GM10266 (cell line): ENCODE measurements around the gene SH3TC2.

ENCODE experiments used
- DNase-seq: peaks from one replicate; pipeline ENCODE4 v3.0.0; 2012; ENCODE audit errors: extremely low spot score
- TF ChIP-seq, protein P1 (sequence below): IDR thresholded peaks from 2 replicates; pipeline ENCODE4 v1.5.1; 2012; ENCODE audit warnings: mild to moderate bottlenecking, low read depth; ENCODE audit not compliant: control insufficient read depth, insufficient read depth; ENCODE audit errors: missing control alignments

The SH3TC2 gene

DNA sequence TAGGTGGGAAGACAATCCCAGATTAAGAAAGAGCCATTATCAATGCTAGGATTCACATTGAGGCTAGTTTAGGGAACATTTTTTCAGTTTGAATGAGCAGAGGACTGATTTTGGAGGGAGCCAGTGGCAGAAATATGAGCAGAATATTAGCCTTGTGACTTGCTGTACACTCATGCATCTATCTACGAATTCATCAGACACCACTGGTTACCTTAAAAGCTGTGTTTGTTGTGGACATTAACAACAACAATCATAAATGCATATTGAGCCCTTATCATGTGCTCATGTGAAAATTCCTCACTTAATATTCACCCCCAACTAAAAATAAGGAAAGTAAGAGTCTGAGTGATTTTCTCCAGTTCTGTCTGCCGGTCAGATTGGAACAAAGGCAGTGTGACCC is 9.9 kb upstream of the SH3TC2 start:
- TF ChIP-seq, protein P1, sequence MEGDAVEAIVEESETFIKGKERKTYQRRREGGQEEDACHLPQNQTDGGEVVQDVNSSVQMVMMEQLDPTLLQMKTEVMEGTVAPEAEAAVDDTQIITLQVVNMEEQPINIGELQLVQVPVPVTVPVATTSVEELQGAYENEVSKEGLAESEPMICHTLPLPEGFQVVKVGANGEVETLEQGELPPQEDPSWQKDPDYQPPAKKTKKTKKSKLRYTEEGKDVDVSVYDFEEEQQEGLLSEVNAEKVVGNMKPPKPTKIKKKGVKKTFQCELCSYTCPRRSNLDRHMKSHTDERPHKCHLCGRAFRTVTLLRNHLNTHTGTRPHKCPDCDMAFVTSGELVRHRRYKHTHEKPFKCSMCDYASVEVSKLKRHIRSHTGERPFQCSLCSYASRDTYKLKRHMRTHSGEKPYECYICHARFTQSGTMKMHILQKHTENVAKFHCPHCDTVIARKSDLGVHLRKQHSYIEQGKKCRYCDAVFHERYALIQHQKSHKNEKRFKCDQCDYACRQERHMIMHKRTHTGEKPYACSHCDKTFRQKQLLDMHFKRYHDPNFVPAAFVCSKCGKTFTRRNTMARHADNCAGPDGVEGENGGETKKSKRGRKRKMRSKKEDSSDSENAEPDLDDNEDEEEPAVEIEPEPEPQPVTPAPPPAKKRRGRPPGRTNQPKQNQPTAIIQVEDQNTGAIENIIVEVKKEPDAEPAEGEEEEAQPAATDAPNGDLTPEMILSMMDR: no peak
- no peak for DNase-seq

DNA sequence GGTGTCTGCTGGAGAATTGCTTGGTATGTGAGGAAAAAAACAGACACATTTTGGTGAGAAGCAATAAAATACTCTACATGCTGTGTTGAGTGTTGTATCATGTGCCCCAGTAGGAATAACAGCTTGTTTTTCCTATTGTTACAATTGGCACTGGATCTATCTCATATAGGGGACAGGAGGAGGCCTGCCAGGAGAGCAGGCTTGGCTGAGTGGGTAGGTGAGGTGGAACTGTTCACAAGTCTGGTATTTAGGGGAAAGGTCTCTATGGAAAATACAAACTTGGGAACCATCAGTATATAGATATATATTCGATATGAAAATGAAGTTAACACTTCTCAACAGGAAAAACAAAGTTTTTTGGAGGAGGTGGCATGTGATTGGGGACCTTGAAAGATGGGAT is 9.5 kb upstream of the SH3TC2 start:
- DNase-seq: no peak
- TF ChIP-seq, protein P1: no peak

DNA sequence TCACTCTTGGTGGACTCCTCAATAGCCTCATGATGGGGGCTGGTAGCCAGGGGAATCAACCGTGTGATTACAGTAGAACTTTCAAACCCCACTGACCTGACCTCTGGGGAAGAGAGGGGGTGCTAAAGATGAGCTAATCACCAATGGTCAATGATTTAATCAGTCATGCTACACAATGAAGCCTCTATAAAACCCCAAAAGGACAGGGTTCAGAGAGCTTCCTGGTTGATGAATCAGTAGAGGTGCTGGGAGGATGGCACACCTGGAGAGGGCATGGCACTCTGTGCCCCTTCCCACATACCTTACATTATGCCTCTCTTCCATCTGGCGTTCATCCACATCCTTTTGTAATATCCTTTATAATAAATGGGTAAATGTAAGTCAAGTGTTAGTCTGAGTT is 8.9 kb upstream of the SH3TC2 start:
- DNase-seq: no peak
- TF ChIP-seq, protein P1: no peak

DNA sequence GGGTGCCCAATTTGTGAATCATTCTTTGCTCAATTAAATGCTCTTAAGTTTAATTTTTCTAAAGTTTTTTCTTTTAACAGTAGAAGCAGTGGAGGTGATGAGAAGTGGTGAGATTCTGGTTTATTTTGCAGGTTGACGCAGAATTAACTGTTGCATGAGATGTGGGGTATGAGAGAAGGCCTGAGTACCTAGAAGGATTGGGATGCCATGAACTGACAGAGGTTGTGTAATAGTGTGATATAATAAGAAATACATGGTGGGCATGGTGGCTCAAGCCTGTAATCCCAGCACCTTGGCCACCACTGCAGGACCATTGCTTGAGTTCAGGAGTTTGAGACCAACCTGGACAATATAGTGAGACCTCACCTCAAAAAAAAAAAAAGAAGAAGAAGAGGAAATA is 8.4 kb upstream of the SH3TC2 start:
- TF ChIP-seq, protein P1: no peak
- no peak for DNase-seq

DNA sequence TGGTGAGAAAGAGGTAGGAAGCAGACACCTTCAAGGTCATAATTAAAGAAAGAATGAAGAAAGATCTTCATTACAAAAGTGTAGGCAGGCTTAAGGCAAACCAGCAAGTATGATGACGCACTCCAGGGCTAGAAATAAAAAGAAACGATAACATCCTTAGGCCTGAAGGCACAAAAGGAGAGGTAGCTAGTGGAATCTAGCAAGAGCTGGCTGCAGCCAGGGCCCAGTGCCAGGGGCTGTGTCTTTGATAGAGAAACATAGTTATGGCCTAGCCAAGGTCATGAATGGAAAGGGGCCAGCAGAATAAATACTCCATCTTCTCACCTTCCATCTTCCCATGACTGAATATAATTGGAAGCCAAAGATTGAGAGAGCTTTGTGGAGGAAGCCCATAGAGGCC is 6.8 kb upstream of the SH3TC2 start:
- TF ChIP-seq, protein P1: no peak
- no peak for DNase-seq

DNA sequence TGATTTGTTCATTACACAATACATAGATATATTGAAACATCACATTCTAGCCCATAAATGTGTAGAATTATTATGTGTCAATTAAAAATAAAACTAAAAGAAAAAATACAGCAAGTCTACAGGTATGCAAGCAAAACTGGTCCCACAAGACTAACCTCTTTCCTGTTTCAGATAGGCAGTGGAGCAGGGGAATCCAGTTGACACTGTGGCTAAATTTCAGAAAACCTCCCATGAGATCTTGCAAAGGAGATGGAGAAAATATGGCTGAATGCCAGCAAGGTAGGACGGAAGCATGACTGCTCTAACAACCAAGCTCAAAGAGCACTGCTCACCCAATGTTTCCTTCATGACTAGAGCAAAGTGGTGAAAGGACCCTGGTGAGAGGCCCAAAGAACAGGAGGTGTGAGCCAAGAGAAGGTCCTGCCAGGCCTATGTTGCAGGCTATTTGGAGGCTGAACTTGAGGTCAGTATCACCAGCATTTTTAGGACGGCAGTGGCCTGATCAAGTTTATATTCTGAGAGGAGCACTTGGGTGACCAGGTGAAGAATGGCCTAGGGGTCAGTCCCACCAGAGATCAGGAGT is 1.1 kb upstream of the SH3TC2 start:
- no peak for DNase-seq
- TF ChIP-seq, protein P1: no peak

DNA sequence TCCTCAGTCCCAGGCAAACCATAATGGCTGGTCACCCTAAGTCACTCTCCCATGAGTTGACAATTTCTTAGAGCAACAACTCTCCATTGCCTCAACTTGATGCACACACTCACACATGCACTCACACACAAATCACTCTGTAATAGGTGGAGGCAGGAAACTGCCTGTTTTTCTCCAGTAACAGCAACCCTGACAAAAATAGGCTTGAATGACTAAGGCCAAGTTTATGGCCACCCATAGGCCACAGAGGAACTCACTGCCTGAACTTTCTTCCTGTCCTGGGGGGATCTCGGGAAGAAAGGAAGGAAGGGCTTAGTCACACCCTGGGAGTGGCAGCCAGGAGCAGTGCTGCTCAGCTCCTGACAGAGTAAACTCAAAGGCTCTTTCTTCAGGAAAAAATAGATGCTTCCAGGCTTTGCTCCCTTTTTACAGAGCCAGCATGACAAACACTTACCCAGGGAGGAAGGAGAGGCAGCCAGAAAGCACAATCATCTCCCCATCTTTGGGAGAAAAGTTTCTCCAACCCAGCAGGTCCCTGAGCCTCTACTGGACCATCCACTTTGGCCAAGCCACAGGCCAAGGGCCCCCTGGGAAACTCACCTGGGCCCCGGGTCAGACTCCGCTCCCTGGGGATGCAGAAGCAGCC is 368 bp downstream of the SH3TC2 start:
- DNase-seq: no peak
- TF ChIP-seq, protein P1: no peak
